ENCODE measurements around the gene SP140.
"Not testable (repeated sequence)": the region's sequence is repeated elsewhere in the genome, so short reads cannot be mapped to it uniquely, and the experiment has no call there.

The SP140 gene

DNA sequence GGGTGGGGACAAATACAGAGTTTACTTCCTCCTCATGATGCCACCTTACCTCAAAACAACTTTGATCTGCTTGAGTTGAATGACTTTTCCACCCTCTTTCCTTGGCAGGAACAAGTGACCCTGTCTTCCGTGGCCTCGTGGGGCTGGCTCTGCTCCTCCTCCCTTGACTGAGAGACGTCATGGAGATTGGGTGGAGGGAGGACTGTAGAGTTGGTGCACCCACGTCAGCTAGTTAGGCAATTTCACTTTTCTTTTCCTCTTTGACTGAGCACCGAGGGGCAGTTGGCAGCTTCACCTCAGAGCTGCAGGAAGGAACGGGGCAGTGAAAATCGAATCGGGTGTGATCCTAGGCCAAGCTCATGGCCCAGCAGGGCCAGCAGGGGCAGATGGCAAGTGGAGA lies at the start of gene SP140:
Gene SP140, plus strand, starts transcription at position 251 of the 400 bp plus-strand sequence. Its CDS starts 109 bp downstream, at position 360.
- DNase-seq, result no peak

DNA sequence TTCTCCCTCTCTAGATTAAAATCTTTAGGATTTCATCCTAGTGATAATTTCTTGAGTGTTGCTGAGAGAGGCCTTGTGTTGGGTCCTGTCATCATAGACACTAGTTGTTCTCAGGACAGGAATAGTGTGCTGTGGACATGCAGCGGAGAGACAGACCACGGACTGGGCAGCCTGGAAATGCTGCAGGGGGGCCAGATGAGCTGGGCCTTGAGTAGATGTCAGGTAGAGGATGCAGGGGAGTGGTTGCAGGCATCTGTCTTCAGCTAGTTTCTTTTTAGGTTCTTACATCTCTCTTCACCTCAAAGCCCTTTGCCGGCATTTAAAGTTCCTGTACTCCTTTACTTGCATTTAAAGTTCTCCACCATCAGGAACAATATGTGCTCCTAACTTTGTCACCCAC lies 48.5 kb upstream of the SP140 start:
- DNase-seq, result no peak

DNA sequence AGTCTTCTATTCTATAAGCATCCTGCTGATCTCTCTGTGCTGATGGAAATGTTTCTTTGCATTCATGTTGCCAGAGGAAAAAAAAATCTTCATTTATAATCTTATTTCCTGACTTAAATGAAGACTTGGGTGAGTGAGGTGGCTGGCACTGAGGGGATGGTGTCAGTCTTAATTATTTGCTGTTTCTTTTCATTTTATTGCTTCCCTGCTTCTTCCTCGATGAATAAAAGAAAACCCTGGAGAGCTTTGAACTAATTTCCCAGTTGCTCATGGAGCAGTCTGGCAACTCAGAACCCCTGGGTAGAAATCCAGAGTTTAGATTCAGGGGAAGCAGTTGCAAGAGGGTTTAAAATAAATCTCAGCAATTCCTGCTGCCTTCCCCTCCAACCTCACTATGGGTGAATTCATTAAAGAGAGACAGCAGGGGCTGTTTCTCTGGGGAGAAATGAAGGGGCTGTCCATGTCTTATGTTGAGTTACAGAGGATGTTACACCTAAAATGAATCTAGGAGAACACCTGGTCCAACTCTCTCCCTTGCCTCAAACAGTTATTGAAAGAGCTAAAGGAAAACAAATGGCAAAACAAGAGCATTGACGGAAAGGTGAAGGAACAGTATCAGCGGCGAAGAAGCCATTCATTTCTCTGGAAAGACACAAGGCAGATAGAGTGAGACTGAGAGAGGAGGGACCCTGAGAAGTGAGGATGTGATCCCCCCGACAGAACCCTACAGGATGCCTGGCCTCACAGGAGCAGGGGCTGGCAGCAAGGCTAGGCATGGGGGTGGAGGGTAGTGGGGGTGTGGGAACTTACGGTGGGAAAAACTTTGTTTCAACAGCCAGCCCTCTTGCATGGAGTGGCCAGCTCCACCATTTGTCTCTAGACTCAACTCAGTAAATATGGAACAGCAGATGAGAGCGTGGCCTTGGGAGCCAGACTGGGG lies 46.7 kb upstream of the SP140 start:
- no peak for DNase-seq

DNA sequence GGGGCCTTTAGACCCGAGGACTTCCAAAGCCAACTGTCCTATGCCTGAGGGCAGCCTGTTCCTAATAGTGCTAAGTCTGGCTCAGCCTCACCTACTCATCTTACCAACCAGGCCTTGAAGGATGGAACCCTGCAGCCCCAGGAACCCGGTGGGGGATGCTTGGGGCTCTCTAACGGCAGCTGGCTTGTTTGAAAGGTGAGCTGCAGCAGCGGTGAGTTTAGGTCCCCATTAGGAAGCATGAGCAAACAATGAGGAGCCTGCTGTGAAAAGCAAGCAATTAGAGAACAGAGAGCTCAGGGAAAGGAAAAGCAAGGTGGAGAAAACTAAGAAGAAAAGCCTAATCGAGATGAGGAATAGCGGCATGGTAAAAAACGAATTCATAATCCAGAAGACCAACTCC lies 45.6 kb upstream of the SP140 start:
- DNase-seq, result no peak

DNA sequence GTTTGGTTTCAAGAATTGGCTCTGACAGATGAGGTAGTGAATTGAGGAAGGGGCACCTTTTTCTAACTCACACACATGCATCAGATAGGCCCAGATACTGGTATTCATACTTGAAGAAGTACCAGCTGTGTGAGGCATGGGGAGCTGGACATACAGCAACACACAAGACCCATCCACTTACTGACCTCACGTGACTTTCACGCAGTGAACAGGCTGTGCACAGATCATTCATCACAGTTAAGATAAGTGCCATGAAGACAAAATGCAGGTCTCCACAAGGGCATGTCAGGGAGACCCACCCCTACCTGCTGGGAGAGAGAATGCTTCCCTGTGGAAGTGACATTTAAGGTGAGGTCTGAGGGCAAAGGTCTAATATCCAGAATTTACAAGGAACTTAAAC lies 44.3 kb upstream of the SP140 start:
- no peak for DNase-seq

DNA sequence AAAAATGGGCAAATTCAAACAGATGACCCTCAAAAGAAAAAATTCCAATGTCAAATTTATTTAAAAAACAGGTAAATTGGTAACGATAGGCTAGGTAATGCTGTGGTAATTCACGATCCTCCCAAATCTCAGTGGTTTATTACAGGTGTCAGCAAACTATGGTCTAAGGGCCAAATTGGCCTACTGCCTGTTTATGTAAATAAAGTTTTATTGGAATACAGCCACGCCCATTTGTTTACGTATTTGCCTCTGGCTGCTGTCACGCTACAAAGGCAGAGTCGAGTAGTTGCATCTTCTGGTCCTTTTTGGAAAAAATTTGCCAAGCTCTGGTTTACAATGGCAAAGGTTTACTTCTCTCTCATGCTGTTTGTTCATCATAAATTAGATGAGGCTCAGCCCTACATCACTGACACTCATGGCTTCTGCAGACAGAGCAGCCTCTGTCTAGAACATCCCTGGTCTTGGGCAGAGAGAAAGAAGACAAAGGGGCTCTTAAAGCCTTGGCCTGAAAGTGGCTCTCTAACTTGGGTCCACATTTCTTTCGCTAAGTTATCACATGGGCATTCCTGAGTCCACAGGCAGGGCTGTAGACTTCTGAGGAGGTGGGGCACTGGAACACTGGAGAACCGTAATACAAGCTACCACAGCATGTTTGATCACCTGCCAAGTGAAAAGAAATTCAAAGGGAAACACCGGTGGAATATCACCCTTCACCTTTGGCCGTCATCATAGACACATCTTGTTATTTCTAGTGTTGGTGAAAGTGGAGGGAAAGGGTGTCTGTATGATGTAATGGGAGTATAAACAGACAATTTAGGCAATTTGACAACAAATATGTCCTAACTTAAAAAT lies 40.6 kb upstream of the SP140 start:
- DNase-seq, result no peak

DNA sequence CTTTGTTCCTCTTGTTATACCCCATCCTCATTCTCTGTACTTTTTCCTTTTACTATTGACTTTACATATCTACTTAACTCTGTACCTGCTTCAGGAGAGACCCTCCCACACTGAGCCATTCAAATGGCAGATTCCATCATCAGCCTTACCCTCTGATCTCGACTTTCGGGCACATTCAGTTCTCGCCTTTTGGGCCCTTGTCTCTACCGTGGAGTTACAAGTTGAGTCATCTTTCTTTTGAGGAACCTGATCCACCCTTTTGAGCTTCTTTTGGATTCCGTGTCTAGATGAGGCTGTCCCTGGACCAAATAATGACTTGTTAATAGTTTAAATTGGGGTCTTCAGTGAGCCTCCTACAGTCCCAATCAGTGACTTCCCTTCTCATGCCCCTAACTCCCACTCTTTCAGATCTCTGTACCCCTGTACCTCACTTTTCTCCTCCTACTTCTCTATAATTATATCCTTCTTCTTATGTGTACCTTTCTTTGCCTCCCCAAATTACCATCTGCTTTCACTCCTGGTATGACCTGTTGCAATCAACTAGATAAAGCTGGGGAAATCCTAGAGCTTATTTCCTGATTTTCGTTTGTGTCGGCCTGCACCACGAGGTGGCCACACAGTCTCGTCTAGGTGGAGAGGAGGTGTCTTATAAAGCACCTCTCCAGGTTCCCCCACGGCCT lies 23.0 kb upstream of the SP140 start:
- DNase-seq, result no peak

DNA sequence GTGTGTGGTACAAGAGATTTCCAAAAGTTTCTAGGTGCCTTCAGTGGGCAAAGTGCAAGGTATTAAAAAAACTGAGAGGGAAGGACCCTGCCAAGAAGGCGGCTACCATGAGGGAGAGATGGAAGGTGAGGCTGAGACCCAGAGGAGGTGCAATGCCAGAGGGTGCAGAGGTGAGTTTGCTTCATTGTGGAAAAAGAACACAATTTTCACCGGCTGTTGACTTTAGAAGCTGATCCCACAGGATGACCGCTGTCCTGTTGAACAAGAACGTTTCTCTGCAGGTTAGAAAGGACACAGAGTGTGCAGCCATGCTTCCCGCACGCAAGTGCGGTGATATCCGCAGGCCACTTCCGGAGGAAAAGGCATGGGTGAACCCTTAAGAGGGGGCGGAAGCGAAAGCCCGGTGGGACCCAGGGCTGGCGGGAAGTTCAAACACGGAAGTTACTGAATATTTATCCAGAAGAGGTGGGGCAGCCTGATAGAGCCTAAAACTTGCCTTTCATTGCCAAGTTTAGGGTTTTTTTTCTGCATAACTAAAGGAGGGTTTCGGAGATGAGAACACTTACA lies 22.3 kb upstream of the SP140 start:
- DNase-seq, result no peak

DNA sequence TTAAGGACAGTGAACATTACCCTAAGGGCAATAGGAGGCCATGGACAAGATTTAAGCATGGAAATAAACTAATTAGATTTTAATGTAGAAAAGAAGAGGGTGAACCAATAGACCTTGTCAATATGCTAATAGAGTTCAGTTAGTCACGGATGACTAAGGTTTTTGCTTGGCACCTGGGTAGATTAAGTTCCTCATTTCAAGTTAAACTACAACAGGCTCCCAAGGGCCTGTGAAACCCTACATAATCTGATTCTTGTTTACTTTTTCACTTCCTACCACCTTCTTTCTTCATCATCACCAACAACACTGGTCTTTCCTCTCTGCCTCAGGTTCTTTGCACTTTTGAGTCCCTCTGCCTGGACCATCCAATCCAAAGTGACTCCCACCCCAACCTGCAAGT lies 20.5 kb upstream of the SP140 start:
- no peak for DNase-seq

DNA sequence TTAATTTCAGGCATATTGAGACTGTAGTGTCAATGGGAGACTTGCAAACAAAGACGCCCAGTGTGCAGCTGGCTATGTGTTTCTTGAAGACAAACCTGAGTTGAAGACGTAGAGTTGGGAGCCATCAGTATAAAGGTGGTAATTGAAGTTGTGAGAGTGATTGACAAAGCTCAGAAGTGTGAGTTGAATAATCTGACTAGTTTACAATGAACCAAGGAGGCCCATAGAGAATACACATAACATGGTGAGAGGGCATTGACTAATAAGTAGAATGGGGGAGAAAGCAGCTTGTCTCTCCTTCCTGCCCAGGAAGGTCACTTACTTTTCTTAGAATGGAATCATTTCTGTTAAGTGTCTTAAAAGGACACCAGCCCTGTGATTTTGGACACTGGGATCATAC lies 19.8 kb upstream of the SP140 start:
- DNase-seq, result no peak

DNA sequence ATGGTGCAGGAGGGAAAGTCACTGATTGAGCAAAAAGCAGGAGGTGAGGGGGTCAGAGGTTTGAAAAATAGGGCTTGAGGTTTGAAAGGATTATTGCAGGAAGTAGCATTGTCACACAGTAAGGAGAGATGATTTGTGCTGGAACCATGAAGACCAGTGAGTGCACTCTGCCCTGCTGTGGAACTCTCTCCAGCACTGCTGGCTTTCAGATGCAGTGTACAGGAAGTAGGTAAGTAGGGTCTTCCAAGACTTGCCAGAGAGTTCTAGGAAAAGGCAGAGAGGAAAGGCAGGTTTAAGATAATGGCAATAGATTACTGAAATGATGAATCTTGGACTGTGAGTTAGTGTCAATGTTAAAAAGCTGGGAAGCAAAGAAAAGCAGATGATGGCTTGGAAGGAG lies 17.0 kb upstream of the SP140 start:
- DNase-seq, result no peak

DNA sequence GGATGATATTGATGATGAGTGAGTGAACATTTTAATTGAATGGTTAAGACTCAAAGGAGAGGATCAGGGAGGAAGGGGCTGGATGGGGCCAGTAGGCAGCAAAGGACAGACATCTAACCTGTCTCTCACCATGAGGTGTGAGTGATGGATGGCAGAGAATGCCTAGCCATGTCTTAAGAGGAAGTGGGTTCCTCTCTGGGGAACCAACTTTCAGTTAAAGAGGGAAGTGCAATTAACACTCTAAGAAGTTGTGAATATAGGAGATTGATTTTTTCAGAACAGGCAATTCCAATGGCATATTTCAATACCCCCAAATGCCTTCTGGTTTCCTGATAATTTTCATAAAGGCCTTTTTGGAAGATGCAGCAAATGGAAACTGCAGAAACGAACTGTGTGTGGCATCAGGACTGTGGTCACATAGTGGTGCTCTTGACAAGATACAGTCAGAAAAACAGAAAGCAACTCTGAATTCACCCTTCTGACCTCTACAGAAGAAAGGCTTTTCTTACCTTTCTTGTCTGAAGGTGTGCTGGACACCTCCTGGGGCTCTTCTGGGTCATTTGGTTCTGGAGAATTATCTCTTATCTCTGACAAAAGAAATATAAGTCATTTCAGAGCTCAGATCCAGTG lies 16.0 kb upstream of the SP140 start:
- no peak for DNase-seq

DNA sequence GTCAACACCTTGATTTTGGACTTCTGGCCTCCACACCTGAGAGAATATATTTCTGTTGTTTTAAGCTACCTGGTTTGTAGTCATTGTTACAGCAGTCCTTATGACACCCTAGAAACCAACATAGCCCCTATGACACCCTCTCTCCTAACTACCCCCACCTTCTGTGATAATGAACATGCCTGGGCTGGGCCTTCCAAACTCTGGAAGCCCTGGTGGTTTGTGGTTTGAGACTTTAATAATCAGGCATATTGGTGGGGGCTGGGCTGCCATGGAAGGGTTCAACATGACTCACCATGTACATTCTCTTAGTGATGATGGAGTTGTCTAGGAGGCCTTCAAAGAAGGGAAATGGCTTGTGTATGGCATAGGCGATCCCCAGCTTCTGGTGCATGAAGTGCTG lies 9.0 kb upstream of the SP140 start:
- DNase-seq, result peak; percentile 73

DNA sequence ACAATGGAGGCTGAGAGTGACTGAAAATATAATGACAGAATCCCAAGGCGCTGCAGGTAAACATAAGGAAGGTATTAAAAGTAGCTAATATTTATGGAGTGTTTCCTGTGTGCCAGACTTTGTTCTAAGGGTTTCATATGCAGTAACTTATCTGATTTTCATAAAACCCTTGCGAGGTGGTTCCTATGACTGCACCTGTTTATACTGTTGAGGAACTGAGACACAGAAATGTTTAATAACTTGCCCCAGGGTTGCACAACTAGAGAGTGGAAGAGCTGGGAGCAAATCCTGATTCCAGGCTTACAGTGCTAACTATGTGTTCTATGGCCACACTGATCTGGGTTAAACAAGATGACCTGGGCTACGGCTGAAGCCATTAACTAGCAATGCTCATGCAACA lies 8.1 kb upstream of the SP140 start:
- DNase-seq, result no peak

DNA sequence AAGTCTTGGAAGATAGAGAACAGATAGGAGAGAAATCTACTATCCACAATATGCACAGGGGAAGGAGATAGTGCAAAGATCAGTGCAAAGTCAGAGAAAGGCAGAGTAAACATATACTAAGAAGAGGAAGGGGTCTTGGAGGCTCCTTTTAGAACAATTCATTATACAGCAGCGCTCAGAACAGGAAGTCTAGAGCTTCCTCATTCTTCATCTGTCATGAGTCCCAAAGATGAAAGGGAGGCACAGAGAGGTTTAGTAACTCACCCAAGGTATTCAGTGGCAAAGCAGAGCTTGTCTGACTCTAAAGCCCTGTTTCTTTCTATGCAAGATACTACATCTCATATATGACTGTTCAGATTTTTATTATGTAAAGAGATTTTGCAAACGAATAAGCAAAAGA lies 7.1 kb upstream of the SP140 start:
- DNase-seq, result peak; percentile 19

DNA sequence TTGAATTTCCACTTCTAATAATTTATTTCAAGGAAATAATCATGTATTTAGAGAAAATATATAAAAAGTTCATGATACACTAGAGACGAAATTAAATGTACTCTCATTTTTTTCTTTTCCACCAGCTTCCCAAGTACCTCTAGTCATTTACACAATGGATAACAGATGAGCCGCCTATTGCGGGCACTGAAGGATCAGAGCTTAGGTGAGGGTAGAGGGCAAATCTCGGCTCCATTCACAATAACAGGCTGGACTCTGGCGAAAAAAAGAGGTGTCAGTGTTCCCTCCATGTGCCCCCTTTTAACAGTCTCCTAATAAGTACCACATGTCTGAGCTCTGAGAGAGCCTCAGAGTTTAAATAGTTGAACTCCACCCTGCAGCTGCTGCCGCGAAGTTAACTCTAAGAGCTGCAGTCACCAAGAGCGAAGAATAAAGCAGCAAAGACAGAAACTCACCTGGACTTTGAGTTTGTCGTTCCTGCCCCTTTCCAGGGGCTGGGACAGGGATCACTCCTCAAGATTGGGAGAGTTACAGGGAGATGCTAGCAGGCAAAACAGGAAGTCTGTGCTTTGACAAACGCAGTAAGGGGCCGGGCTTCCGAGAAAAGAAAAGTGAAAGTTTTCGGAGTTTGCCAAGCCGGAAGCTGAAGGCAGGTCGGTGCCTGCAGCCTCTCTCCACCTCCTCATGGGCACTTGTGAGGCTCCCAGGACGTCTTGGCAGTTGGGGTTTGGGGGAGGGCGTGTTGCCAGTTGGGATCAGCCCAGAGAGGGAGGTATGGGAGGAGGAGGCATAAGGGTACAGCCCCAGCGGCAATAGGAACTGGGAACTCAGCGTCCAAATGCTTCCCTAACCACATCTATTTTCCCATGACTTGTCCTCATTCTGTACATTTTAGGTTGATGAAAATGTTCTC lies 5.9 kb upstream of the SP140 start, which contains the start of gene SP110:
Gene SP110, minus strand, starts transcription at position 566 of the 913 bp plus-strand sequence. CDS start 3,057 bp downstream, outside the sequence.
- peak; percentile 94 for DNase-seq

DNA sequence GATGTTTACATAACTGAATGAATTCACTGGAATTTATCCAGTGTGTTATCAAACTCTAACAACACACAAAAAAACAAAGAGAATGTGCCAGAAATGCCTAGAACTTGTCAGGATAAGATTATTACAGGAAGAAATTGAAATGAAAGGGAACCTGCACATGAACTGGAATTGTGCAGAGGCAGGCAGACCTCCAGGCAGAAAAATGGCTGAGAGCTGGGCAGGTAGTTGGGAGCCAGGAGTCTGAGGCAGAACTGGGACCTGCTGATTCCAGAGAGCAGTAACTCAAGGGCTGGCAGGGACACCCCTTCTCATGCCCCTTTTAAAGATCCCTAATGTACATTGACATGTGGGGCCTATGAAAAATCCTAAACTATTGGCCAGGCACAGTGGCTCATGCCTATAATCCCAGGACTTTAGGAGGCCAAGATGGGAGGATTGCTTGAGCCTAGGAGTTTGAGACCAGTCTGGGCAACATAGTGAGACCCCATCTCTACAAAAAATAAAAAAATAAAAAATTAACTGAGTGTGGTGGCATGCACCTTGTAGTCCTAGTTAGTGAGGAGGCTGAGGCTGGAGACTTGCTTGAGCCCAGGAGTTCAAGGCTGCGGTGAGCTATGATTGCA lies 5.1 kb upstream of the SP140 start:
- no peak for DNase-seq

DNA sequence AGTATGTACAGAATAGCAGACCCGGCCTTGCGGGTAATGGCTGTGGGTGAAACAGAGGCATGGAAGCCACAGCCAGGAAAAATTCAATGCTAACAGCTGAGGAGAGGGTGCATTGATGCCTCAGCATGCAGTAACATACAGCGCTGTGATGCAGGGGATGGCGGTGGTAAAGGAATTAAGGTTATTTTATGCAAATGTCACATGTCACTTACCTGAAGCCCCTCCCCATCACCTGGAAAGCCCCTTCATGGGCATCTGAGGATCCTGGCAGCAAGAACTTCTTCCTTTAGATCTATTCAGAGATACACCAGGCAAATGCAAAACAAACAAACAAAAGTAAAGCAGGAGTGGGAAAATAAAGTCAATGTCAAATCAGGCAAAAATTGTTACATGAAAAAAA lies 4.0 kb upstream of the SP140 start:
- no peak for DNase-seq

DNA sequence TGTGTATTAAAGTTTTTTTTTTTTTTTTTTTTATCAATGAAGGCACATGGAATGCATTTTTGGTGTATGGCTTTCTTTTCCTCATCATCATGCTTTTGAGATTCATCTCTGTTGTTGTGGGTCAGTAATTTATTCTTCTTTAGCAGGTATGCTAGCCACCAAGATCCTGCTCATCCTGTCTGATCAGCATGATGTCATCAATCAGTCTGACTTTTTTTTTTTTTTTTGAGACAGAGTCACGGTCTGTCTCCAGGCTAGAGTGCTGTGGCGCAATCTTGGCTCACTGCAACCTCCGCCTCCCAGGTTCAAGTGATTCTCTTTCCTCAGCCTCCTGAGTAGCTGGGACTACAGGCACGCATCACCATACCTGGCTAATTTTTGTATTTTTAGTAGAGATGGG lies 2.7 kb upstream of the SP140 start:
- DNase-seq, result not testable (repeated sequence)

DNA sequence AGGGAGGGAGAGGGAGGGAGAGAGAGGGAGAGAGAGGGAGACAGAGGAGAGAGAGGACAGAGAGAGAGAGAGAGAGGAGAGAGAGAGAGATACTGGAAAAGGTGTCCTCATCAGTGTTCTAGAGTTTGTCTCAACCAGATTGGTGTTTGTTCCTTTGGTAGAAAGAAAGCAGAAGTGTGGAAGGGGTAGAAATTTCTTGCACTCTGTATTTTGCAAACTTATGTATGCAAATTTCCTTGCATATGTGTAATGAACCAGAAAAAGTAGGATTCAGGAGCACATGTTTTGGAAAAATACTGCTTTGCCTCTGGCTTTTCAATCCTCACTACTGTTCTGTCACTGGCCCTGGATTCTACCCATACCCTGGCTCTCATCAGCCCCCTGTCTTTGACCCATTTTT lies 1.1 kb upstream of the SP140 start:
- DNase-seq, result no peak

DNA sequence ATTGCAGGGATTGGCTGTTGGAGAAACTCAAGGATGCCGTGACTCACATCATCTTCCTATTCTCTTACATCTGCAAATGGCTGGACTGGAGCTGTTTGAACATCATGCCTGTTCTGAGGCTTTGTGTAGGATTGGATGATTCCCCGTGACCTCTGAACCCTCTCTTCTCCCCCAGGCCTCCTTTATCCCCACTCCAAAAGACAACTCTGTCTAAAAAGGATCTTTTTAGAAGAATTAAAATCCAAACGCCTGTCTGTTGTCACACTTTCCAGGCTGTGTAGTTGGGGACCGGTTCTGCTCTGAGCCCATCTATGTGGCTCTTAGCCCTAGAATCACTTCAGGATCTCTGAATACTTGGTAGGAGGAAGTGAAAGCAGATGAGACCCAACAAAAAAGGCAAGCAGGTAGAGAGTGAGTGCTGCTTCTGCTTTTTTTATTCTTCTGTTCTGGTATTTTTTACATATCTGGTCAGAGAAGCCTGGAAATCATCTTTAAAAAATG lies 565 bp downstream of the SP140 start:
- no peak for DNase-seq

Measured in hematopoietic multipotent progenitor cell treated with erythropoietin and hydrocortisone succinate and interleukin-3 and kit ligand, for 8 days (in vitro differentiated cells).